Astrocyte of the spinal cord (primary cell): Measurements from ENCODE around the gene MTTP.

Experiments
- DNase-seq: peaks from one replicate; pipeline ENCODE4 v3.0.0; 2011; ENCODE audit warnings: low read depth, low spot score
- H3K4me3 ChIP-seq: 2 replicates; pipeline ENCODE4 v1.5.1; 2011; ENCODE audit warnings: low read depth, mild to moderate bottlenecking, low read length, moderate library complexity
- CTCF ChIP-seq: IDR thresholded peaks from 2 replicates; pipeline ENCODE4 v1.5.1; 2012; ENCODE audit warnings: low read depth, mild to moderate bottlenecking, low read length, inconsistent platforms
- in situ Hi-C: cut with HindIII; loops from 2 replicates; pipeline ENCODE4 v1.10.0; 2017; ENCODE audit warnings: low sequenced_read_pairs

The MTTP gene

GRCh38 chr4:99649208-99649607 lies 74.6 kb downstream of the MTTP start:
- no peak for TF ChIP-seq CTCF
- H3K4me3 ChIP-seq: no peak overlapping the region
- DNase-seq: no peak
- in situ Hi-C loops: no loop called here

GRCh38 chr4:99649778-99650177 lies 75.2 kb downstream of the MTTP start:
- DNase-seq: no peak
- no peak overlapping the region for H3K4me3 ChIP-seq
- no peak for TF ChIP-seq CTCF
- in situ Hi-C loops: no loop called here

GRCh38 chr4:99651016-99651769 lies 76.6 kb downstream of the MTTP start:
- no peak for TF ChIP-seq CTCF
- no peak for DNase-seq
- in situ Hi-C loops: no loop called here

GRCh38 chr4:99651811-99652485 lies 77.3 kb downstream of the MTTP start:
- H3K4me3 ChIP-seq: no peak overlapping the region
- DNase-seq: no peak
- in situ Hi-C loops: no loop called here
- TF ChIP-seq CTCF: no peak

More at GRCh38 chr4:99651016-99651769, 76.6 kb downstream of the MTTP start:
- no peak overlapping the region for H3K4me3 ChIP-seq

GRCh38 chr4:99652596-99653436 lies 78.2 kb downstream of the MTTP start:
- TF ChIP-seq CTCF: no peak
- H3K4me3 ChIP-seq: no peak overlapping the region
- in situ Hi-C loops: no loop called here
- no peak for DNase-seq

GRCh38 chr4:99653916-99654315 lies 79.3 kb downstream of the MTTP start:
- TF ChIP-seq CTCF: no peak
- H3K4me3 ChIP-seq: no peak overlapping the region
- in situ Hi-C loops: no loop called here
- DNase-seq: no peak
